ENCODE data around the gene STX2.
A peak's percentile ranks its signal among the peaks of the same experiment; 100 is the strongest.
"Not testable (repeated sequence)": the region's sequence is repeated elsewhere in the genome, so short reads cannot be mapped to it uniquely, and the experiment has no call there.

STX2 gene

GRCh38 chr12:130799051-130799450 is 40.0 kb downstream of the STX2 start:
- DNase-seq (ENCODE audit: low read depth): no peak

- no peak for DNase-seq (ENCODE audit: low read depth)
Measured at GRCh38 chr12:130796985-130797686, 41.9 kb downstream of the STX2 start.

DNA sequence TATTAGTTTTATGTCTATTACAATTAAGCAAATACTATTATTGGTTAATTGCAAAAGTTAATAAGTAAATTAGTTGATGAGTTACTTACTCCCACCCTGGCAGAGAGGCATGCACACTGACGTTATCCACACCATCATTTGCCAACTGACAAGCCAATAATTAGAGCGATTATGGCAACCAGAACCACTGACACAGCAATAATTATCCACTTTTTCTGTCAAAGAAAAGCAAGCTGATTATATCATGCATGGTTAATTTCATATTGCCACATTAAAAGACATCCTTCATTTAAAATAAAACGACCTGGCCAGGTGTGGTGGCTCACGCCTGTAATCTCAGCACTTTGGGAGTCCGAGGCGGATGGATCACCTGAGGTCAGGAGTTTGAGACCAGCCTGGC is 43.1 kb downstream of the STX2 start:
- DNase-seq (ENCODE audit: low read depth): no peak

- no peak for DNase-seq (ENCODE audit: low read depth)
Measured at GRCh38 chr12:130793554-130793849, 45.5 kb downstream of the STX2 start.

DNA sequence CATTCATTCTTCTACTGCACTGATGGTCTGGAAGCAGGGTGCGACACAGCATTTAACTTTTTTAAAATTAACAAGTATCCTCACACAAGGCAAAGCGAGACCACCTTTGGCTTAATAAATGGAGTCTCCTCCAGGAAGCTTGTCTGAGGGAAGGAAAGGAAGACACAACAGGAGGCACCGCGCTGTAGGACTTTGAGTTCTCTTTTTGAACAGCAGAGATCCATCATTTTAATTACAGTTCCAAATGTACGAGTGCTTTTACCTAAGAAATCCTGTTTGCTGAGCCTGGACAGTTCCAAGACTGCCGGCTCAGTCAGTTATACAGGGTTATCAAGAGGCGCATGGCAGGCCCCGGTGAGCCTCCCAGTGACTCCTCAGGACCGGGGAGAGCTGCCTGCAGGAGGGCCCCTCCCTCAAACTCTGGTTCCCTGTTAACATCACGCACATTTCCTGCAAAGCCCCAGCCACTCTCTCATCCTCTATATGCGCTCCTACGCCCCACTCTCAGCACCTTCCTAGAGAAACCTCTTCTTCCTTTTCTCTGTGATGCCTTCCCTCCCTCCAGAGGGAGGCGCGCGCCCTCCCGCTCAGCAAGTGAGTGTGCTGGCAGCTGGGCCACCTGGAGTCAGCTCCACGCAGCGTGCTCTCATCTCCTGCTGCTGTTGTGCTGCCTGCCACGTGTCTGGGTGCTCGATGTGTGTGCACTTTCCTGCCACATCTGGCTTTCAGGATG is 46.1 kb downstream of the STX2 start:
- DNase-seq (ENCODE audit: low read depth): no peak

- no peak for DNase-seq (ENCODE audit: low read depth)
Measured at GRCh38 chr12:130791629-130792028, 47.4 kb downstream of the STX2 start.

DNA sequence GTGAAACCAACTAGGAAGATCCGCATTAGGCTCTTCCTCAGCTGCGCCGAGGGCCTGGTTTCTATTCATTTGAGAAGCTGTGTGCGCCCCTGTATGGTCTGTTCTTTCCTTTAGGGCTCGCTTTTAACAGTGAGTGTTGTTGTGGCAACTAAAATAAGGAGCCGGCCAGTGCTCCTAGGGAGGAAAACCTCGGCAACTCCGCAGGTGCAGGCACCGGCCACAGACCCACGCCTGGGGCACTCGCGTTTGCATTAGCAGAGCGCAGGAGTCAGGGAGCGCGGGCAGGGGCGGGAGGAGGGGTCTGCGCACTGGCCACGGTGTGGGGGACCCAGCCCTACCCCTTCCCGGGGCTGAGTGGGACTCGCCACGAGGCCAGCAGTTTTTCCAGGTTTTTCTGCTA is 50.5 kb downstream of the STX2 start:
- no peak for DNase-seq (ENCODE audit: low read depth)

DNA sequence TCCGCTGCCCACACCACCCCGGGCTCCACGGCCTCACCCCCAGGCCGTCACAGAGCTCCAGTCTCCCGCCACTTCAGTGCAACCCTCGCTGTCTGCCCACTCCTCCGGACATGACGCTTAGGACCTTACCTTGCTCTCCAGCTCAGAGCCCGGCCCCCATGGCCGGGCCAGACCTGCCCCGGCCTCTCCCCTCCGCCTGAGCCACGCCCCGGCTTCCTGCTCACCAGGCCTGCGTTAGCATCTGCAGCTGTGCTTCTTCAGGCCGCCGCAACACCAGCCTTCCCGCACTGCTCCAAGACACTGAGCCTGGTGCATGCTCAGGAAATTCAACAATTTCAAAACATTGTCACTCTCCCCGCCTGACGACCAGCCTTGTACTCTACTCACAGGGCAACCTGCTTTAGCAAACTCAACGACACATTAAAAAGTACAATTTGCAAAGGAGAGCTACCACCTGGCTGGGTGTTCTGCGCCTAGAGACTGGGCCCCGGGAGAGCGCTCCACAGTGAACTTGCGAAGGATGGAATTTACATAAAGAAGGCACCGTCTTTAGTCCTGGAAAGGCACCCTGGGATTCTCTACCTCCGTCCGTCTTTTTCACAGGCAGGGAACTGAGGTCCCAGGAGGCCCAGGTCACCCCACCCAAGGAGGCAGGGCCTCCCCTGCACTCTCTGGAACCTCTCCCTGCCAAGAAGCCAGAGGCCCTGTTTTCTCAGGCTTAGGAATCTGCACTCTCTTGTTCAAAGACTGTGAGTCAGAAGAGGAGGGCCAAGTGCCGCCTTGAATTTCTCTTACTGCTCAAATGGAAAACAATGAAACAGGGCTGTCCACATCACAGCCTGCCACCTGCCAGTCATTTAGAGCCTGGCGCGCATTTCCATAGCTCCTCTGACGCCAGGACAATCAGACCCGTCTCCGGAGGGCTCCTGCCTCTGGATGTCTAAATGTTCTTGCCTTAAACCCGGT is 51.3 kb downstream of the STX2 start:
- no peak for DNase-seq (ENCODE audit: low read depth)

- DNase-seq (ENCODE audit: low read depth): no peak
Measured at GRCh38 chr12:130787041-130787440, 52.0 kb downstream of the STX2 start.

DNA sequence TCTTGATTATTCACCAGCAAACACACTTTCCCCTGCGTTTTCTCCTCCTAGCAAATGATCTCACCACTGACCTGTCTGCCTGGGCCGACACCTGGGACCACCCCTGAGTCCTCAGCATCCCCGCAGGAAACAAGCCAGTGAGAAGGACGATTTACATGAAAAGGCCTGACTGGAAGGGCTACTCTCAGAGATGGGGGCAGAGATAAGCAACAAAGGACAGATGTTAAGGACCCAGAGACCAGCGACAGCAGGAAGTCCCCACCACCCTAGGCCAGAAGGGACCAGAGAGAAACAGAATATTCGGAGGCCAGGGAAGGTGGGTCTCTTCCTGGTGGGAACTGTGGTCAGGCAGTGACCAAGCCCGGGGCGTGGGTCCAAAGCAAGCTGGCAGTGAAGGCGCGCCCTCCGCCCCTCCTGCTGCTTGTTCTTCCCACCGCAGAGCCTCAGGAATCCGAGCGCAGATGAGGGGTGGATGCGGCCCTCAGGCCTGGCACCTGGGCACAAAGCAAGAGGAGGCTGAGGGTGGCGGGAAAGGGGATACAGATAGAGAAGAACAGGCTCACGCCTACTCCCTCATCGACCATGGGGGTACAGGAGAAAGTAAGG is 55.8 kb downstream of the STX2 start:
- no peak for DNase-seq (ENCODE audit: low read depth)

DNA sequence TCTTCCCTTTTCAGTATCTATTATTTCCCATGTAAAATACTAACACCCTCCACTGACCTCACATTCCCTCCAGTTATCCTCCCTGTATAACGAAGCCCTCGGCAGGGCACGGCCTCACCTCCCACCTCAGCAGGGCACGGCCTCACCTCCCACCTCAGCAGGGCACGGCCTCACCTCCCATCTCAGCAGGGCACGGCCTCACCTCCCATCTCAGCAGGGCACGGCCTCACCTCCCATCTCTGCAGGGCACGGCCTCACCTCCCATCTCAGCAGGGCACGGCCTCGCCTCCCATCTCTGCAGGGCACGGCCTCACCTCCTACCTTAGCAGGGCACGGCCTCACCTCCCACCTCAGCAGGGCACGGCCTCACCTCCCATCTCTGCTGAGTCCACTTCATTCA is 56.8 kb downstream of the STX2 start:
- not testable (repeated sequence) for DNase-seq (ENCODE audit: low read depth)

DNA sequence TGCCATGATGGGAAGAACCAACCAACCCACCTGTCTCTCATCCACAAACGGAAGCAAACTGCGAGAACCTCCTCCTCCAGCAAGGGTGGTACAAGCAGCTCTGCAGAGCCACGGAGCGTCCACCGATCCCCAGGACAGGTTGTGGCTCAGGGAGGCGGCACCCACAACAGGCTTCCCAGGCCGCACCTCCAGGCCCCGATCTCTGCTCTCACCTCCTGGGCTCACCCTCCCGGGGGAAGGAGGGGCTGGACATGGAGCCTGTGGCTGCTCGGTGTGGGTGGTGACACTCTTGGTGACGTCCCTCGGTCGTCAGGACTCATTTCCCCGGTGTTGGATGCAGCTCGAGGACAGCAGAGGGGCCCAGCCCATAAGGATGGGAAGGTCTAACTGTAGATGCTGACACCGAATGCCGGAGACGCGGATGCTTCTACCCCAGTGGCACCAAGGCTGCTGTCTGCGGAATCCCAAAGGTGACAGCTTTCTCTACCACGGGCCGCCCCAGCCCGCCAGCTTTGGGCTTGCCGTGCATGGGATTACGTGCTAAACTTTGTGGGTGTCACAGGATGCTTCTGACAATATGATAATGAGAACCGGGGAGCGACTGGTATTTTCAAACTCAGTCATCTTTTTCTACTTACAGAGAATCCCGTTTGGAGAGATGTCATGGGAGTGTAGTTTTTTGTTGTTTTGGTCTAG is 58.0 kb downstream of the STX2 start:
- no peak for DNase-seq (ENCODE audit: low read depth)

GRCh38 chr12:130780325-130780724 is 58.7 kb downstream of the STX2 start:
- DNase-seq (ENCODE audit: low read depth): no peak

DNA sequence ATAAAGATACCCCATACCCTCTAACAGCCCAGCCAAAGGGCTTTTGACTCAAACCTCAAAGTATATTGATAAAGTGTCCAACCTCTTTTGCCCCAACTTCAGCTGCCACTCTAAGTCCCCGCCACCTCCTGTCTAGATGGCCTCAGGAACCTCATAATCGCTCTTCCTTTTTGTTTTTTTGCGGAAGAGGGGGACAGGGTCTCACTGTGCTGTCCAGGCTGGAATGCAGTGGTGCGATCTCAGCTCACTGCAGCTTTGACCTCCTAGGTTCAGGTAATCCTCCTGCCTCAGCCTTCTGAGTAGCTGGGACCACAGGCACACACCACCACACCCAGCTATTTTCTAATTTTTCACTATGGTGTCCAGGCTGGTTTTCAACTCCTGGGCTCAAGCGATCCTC is 60.3 kb downstream of the STX2 start:
- no peak for DNase-seq (ENCODE audit: low read depth)

DNA sequence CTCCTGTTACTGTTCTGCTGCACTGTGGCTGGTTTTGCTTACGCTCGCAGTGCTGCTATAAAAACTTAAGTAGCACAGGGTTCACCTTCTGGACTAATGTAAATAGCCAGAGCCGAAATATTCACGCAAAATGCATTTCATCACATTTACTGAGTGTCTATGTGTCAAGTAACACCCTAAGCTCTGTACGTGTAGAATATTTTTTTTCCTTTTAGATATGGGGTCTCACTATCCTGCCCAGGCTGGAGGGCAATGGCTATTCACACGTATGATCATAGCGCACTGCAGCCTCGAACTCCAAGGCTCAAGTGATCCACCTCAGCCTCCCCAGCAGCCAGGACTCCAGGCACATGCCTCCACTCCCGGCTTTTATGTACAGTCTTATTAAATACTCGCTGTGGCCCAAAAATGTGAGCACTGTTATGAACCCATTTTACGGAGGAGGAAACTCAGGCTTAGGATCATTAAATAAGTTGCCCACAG is 62.2 kb downstream of the STX2 start:
- DNase-seq (ENCODE audit: low read depth): no peak

DNA sequence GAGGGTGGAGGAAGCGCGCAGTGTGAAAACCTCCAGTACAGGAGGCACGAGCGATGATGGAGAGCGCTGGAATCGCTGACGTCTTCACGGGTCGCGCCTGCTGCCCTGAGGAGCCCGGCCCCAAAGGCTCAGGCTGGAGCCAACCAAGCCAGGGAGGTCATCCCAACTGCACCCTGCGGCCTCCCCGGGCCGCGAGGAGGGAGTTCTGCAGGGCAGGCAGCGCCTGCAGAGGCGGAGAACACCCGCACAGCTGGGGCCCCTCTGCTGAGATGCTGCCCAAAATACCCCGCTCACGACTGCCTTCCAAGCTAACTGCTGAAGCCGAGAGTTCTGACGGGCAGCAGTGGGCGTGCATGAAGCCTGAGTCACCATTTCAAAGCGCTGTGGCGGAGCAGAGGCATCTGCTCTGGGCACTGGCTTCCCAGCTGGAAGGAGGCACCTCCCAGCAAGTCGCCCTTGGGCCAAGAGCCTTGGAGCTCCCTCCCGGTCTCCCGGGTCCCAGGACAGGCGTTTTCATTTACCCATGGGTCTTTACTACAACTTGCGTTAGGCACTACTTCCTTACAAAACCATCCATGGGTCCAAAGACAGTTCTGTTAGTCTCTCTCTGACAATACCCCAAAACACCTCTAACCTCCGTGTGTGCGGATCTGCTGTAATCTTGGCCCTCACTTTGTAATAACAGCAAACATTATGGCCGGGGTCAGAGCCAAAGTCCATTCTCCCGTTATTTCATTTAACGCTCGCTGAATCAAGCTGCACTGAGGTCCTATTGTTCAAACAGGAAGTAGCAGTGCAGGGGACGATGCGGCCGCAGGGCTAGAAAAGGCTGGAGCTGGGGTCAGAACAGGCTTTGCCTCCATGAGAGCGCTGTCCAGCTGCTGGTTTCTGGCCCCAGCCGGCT is 62.8 kb downstream of the STX2 start:
- peak; percentile 57 for DNase-seq (ENCODE audit: low read depth)

- no peak for DNase-seq (ENCODE audit: low read depth)
Measured at GRCh38 chr12:130770413-130771028, 68.5 kb downstream of the STX2 start.

DNA sequence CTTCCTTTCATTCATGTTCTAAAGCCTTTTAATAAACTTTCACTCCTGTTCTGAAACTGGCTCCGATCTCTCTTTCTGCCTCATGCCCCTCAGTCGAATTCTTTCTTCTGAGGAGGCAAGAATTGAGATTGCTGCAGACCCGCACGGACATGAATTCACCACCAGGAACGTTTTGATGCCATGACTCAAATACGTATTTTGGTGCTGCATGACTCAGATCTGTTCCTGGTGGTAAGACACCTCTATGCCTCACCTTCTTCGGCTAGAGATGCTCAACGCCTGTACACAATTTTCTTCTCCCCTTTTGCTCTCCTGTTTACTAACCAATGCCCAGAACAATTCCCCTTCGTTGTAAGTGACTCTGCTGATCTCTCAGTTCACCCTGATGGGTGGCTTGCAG is 70.9 kb downstream of the STX2 start:
- no peak for DNase-seq (ENCODE audit: low read depth)

- no peak for DNase-seq (ENCODE audit: low read depth)
Measured at GRCh38 chr12:130766470-130766869, 72.6 kb downstream of the STX2 start.

GRCh38 chr12:130765186-130765659 is 73.8 kb downstream of the STX2 start:
- no peak for DNase-seq (ENCODE audit: low read depth)
